22Rv1 (cell line): ENCODE measurements around the gene CORO6.

ENCODE experiments used
- CTCF ChIP-seq: fragments of 450-650 bp; IDR thresholded peaks from 2 replicates; pipeline ENCODE4 v1.5.1; 2017; ENCODE audit warnings: mild to moderate bottlenecking
- ZFX ChIP-seq: fragments of 450-650 bp; IDR thresholded peaks from 2 replicates; pipeline ENCODE4 v1.6.1; 2017; ENCODE audit warnings: antibody characterized with exemption, borderline replicate concordance

GRCh38 chr17:29648005-29648404, 25.3 kb upstream of the CORO6 start:
- TF ChIP-seq CTCF (no peak), ZFX (no peak)
